GM18502 (cell line): ENCODE results near the gene CISD2.
"Not testable (repeated sequence)": the region's sequence is repeated elsewhere in the genome, so short reads cannot be mapped to it uniquely, and the experiment has no call there.

Experiments used
- ATAC-seq: cut with Tn5 transposase; IDR thresholded peaks from one replicate; pipeline ENCODE4 v1.9.1; 2021; ENCODE audit warnings: mild to moderate bottlenecking; ENCODE audit not compliant: unreplicated experiment, poor library complexity

The CISD2 gene

GRCh38 chr4:102868781-102869568 is at the start of gene CISD2:
TSS of gene CISD2 (plus strand) at chr4:102868992. CDS start at chr4:102869085, 93 bp downstream.
- ATAC-seq, result peak; percentile 87

GRCh38 chr4:102819100-102819499 is 49.7 kb upstream of the CISD2 start:
- ATAC-seq, result not testable (repeated sequence)

- no peak for ATAC-seq
Measured at GRCh38 chr4:102819588-102820365, 49.0 kb upstream of the CISD2 start.

GRCh38 chr4:102823464-102823863 is 45.3 kb upstream of the CISD2 start:
- no peak for ATAC-seq

GRCh38 chr4:102823897-102824296 is 44.9 kb upstream of the CISD2 start:
- no peak for ATAC-seq

- no peak for ATAC-seq
Measured at GRCh38 chr4:102824398-102824797, 44.4 kb upstream of the CISD2 start.

GRCh38 chr4:102825261-102826091 is 43.3 kb upstream of the CISD2 start:
- no peak for ATAC-seq

- no peak for ATAC-seq
Measured at GRCh38 chr4:102826105-102826889, 42.5 kb upstream of the CISD2 start.

GRCh38 chr4:102826890-102827673 is 41.7 kb upstream of the CISD2 start, which contains the start of gene UBE2D3:
TSS of gene UBE2D3 (minus strand) at chr4:102827551. CDS start at chr4:102826508, 1,043 bp downstream.
- peak; percentile 31 for ATAC-seq

- peak; percentile 87 for ATAC-seq
Measured at GRCh38 chr4:102827674-102828496, 40.9 kb upstream of the CISD2 start.

GRCh38 chr4:102828497-102828808 is 40.3 kb upstream of the CISD2 start:
- ATAC-seq, result no peak

- no peak for ATAC-seq
Measured at GRCh38 chr4:102829803-102830202, 39.0 kb upstream of the CISD2 start.

GRCh38 chr4:102832105-102832504 is 36.7 kb upstream of the CISD2 start:
- no peak for ATAC-seq

GRCh38 chr4:102832667-102833066 is 36.1 kb upstream of the CISD2 start:
- ATAC-seq, result no peak

- ATAC-seq, result no peak
Measured at GRCh38 chr4:102836596-102836995, 32.2 kb upstream of the CISD2 start.

GRCh38 chr4:102842367-102842766 is 26.4 kb upstream of the CISD2 start:
- no peak for ATAC-seq

- ATAC-seq, result no peak
Measured at GRCh38 chr4:102843273-102843672, 25.5 kb upstream of the CISD2 start.

GRCh38 chr4:102843938-102844337 is 24.9 kb upstream of the CISD2 start:
- no peak for ATAC-seq
